Mononuclear cell (primary cell): ENCODE results near the gene PITX3. TPM values are rescaled to one million over a fixed set of nuclear protein-coding genes. Genes with fewer than 3 reads are reported as not detected.

Experiments used
- H3K27me3 ChIP-seq: 2 replicates; pipeline ENCODE4 v1.6.0; 2011; ENCODE audit warnings: low read length, control low read depth; ENCODE audit not compliant: insufficient read depth
- H3K4me1 ChIP-seq: 2 replicates; pipeline ENCODE4 v1.5.1; 2011; ENCODE audit warnings: mild to moderate bottlenecking, low read length, control low read depth; ENCODE audit not compliant: insufficient read depth
- H3K4me3 ChIP-seq: 2 replicates; pipeline ENCODE4 v1.5.1; 2011; ENCODE audit warnings: mild to moderate bottlenecking, low read length, moderate library complexity
- H3K9me3 ChIP-seq: 2 replicates; pipeline ENCODE4 v1.5.1; 2011; ENCODE audit warnings: low read depth, mild to moderate bottlenecking, control low read depth, low read length
- total RNA-seq: library from RNA; depleted of rRNA; stranded (reverse); fragments of >200 nt; gene quantifications from one replicate; pipeline ENCODE4 v1.2.3, GENCODE V29; 2012

PITX3 gene
- not detected for total RNA-seq

- no peaks in the 10 kb centered on the region for H3K9me3 ChIP-seq
- H3K4me3 ChIP-seq, result peak within 1 kb of the TSS; percentile 15
- H3K4me1 ChIP-seq, result peaks cover 35% of the 10 kb centered on the region
- peaks cover 44% of the 10 kb centered on the region for H3K27me3 ChIP-seq
Observed at GRCh38 chr10:102241444-102242117, at the start of gene PITX3. PITX3 (minus strand) TSS chr10:102241512; CDS start chr10:102232080, 9,432 bp downstream.

- H3K9me3 ChIP-seq, result no peaks in the 10 kb centered on the region
- no peaks in the 10 kb centered on the region for H3K27me3 ChIP-seq
- no peak overlapping the region for H3K4me3 ChIP-seq
- H3K4me1 ChIP-seq, result no peaks in the 10 kb centered on the region
Observed at GRCh38 chr10:102289840-102290239, 48.5 kb upstream of the PITX3 start.

GRCh38 chr10:102289356-102289755 is 48.0 kb upstream of the PITX3 start:
- Histone ChIP-seq H3K9me3 (no peaks in the 10 kb centered on the region), H3K4me3 (no peak overlapping the region), H3K27me3 (no peaks in the 10 kb centered on the region), H3K4me1 (no peaks in the 10 kb centered on the region)

GRCh38 chr10:102287991-102288390 is 46.7 kb upstream of the PITX3 start:
- Histone ChIP-seq H3K4me3 (no peak overlapping the region), H3K27me3 (no peaks in the 10 kb centered on the region), H3K9me3 (no peaks in the 10 kb centered on the region), H3K4me1 (no peaks in the 10 kb centered on the region)

- H3K9me3 ChIP-seq, result no peaks in the 10 kb centered on the region
- H3K4me3 ChIP-seq, result no peak overlapping the region
- H3K27me3 ChIP-seq, result no peaks in the 10 kb centered on the region
- H3K4me1 ChIP-seq, result no peaks in the 10 kb centered on the region
Observed at GRCh38 chr10:102287538-102287937, 46.2 kb upstream of the PITX3 start.

GRCh38 chr10:102286216-102286615 is 44.9 kb upstream of the PITX3 start:
- H3K9me3 ChIP-seq, result no peaks in the 10 kb centered on the region
- no peak overlapping the region for H3K4me3 ChIP-seq
- no peaks in the 10 kb centered on the region for H3K4me1 ChIP-seq
- H3K27me3 ChIP-seq, result no peaks in the 10 kb centered on the region

- H3K4me1 ChIP-seq, result peaks cover 9% of the 10 kb centered on the region
- H3K4me3 ChIP-seq, result no peak overlapping the region
- H3K27me3 ChIP-seq, result no peaks in the 10 kb centered on the region
- no peaks in the 10 kb centered on the region for H3K9me3 ChIP-seq
Observed at GRCh38 chr10:102285133-102285532, 43.8 kb upstream of the PITX3 start.

- no peaks in the 10 kb centered on the region for H3K9me3 ChIP-seq
- peaks cover 15% of the 10 kb centered on the region for H3K4me1 ChIP-seq
- no peak overlapping the region for H3K4me3 ChIP-seq
- H3K27me3 ChIP-seq, result no peaks in the 10 kb centered on the region
Observed at GRCh38 chr10:102284531-102284930, 43.2 kb upstream of the PITX3 start.

GRCh38 chr10:102283890-102284289 is 42.6 kb upstream of the PITX3 start:
- H3K4me3 ChIP-seq, result no peak overlapping the region
- H3K4me1 ChIP-seq, result peaks cover 16% of the 10 kb centered on the region
- no peaks in the 10 kb centered on the region for H3K9me3 ChIP-seq
- H3K27me3 ChIP-seq, result no peaks in the 10 kb centered on the region

GRCh38 chr10:102283488-102283887 is 42.2 kb upstream of the PITX3 start:
- Histone ChIP-seq H3K4me3 (no peak overlapping the region), H3K4me1 (peaks cover 16% of the 10 kb centered on the region)

GRCh38 chr10:102281102-102281487 is 39.8 kb upstream of the PITX3 start:
- Histone ChIP-seq H3K4me1 (peaks cover 16% of the 10 kb centered on the region), H3K9me3 (no peaks in the 10 kb centered on the region), H3K4me3 (no peak overlapping the region), H3K27me3 (no peaks in the 10 kb centered on the region)

More at GRCh38 chr10:102283488-102283887, 42.2 kb upstream of the PITX3 start:
- Histone ChIP-seq H3K27me3 (no peaks in the 10 kb centered on the region), H3K9me3 (no peaks in the 10 kb centered on the region)

- H3K9me3 ChIP-seq, result no peaks in the 10 kb centered on the region
- no peak overlapping the region for H3K4me3 ChIP-seq
- H3K27me3 ChIP-seq, result no peaks in the 10 kb centered on the region
- H3K4me1 ChIP-seq, result peaks cover 16% of the 10 kb centered on the region
Observed at GRCh38 chr10:102280397-102281101, 39.2 kb upstream of the PITX3 start.

- H3K4me1 ChIP-seq, result peaks cover 16% of the 10 kb centered on the region
Observed at GRCh38 chr10:102279104-102279503, 37.8 kb upstream of the PITX3 start.

GRCh38 chr10:102275343-102275742 is 34.0 kb upstream of the PITX3 start:
- Histone ChIP-seq H3K4me3 (no peak overlapping the region), H3K27me3 (no peaks in the 10 kb centered on the region), H3K4me1 (peaks cover 14% of the 10 kb centered on the region), H3K9me3 (no peaks in the 10 kb centered on the region)

More at GRCh38 chr10:102279104-102279503, 37.8 kb upstream of the PITX3 start:
- no peaks in the 10 kb centered on the region for H3K9me3 ChIP-seq
- no peaks in the 10 kb centered on the region for H3K27me3 ChIP-seq
- no peak overlapping the region for H3K4me3 ChIP-seq

GRCh38 chr10:102274062-102274461 is 32.8 kb upstream of the PITX3 start:
- Histone ChIP-seq H3K4me1 (peaks cover 9% of the 10 kb centered on the region), H3K9me3 (no peaks in the 10 kb centered on the region), H3K27me3 (no peaks in the 10 kb centered on the region), H3K4me3 (no peak overlapping the region)

GRCh38 chr10:102269017-102269416 is 27.7 kb upstream of the PITX3 start:
- Histone ChIP-seq H3K27me3 (no peaks in the 10 kb centered on the region), H3K4me1 (peaks cover 15% of the 10 kb centered on the region), H3K9me3 (no peaks in the 10 kb centered on the region), H3K4me3 (no peak overlapping the region)
